Effector memory CD4-positive, alpha-beta T cell (primary cell): ENCODE results near the gene TDP1.

Source experiments
- DNase-seq, 3 donors: peaks; one replicate each; pipeline ENCODE4 v3.0.0-alpha.2; 2020
- H3K27ac ChIP-seq: 2 replicates; pipeline ENCODE4 v1.7.0; 2013; ENCODE audit warnings: mild to moderate bottlenecking, low read length, moderate library complexity; ENCODE audit not compliant: insufficient read depth, poor library complexity, severe bottlenecking
- H3K27me3 ChIP-seq: replicated peaks from 2 replicates; pipeline ENCODE4 v1.7.0; 2013; ENCODE audit warnings: mild to moderate bottlenecking, low read length; ENCODE audit not compliant: insufficient read depth, control insufficient read depth, poor library complexity, severe bottlenecking
- H3K36me3 ChIP-seq: 2 replicates; pipeline ENCODE4 v1.7.0; 2013; ENCODE audit warnings: mild to moderate bottlenecking, low read length, moderate library complexity; ENCODE audit not compliant: control insufficient read depth, insufficient read depth
- H3K4me1 ChIP-seq: 2 replicates; pipeline ENCODE4 v1.7.0; 2013; ENCODE audit warnings: low read length, mild to moderate bottlenecking; ENCODE audit not compliant: control insufficient read depth, insufficient read depth, poor library complexity, severe bottlenecking
- H3K4me3 ChIP-seq: 2 replicates; pipeline ENCODE4 v1.7.0; 2013; ENCODE audit warnings: low read length, low read depth, mild to moderate bottlenecking; ENCODE audit not compliant: insufficient read depth, poor library complexity, severe bottlenecking
- H3K9me3 ChIP-seq: 2 replicates; pipeline ENCODE4 v1.7.0; 2013; ENCODE audit warnings: mild to moderate bottlenecking, low read length, moderate library complexity; ENCODE audit not compliant: control insufficient read depth

Gene TDP1

GRCh38 chr14:90060312-90060964 is 104.7 kb downstream of the TDP1 start:
- H3K36me3 ChIP-seq = no peaks in the 10 kb centered on the region
- peaks cover 34% of the 10 kb centered on the region for H3K27me3 ChIP-seq
- no peak overlapping the region for H3K27ac ChIP-seq
- H3K4me3 ChIP-seq = peak overlapping the region; percentile 51
- peaks cover 26% of the 10 kb centered on the region for H3K4me1 ChIP-seq
- DNase-seq = no peak
- H3K9me3 ChIP-seq = no peaks in the 10 kb centered on the region

DNA sequence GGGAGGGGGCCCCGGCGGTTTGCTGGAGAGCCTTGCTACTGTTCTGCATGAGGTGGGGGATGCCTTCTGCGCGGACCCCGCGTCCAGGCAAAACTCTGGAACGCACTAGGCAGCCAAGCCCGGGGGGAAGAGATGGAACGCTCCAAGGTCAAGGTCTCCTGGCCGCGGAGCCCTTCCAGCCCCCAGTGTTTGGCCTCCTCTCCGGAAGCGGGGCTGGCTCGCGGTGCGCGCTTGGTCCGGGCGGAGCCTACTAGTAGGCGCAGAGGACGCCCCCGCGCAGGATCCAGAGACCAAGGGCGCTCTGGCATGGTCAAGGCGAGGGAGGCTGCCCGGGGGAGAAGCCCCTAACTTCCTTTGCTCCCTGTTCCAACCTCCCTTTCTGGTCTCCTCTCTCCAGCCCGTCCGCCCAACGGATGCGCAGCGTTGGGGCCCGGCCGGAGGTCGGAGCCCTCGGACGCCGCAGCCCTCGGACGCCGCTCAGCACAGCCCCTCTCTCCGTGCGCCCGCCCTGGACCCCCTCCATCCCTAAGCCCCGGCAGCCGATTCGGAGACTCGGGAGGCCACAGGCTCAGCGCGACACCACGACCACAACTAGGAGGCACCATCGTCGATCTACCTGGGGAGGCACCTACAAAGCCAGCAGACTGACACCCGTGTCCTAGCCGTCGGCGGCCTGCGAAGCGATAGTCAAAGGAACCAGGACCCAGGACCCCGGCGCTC is 105.4 kb downstream of the TDP1 start:
- DNase-seq = no peak
- Histone ChIP-seq H3K27me3 (peaks cover 34% of the 10 kb centered on the region), H3K9me3 (no peaks in the 10 kb centered on the region), H3K27ac (no peak overlapping the region), H3K4me1 (peaks cover 26% of the 10 kb centered on the region), H3K4me3 (peak overlapping the region; percentile 51), H3K36me3 (no peaks in the 10 kb centered on the region)

DNA sequence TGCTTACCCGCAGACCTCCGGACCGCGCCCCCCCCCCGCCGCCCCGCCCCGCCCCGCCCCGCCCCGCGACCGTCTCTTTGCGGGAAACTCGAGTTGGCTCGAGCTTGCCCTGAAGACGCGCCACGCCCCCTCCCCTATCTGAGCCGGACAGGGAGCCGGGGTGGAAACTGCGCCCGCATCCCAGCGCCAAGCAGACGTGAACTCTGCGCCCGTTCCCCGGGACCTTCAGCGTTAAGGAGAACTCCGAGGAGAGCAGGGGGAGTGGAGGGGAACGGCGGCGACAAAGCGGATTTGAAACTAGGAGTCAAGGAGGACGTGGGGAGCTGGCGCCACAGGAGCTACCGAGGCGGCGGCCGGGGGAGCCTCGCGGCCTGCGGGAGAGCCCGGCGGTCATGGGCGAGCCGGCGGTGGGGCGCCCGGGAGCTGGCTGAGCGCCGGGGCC is 106.0 kb downstream of the TDP1 start, which contains the start of gene KCNK13:
KCNK13 (plus strand) TSS at position 310 of the 442 bp plus-strand sequence. CDS start 212 bp downstream, outside the sequence.
- Histone ChIP-seq H3K4me3 (peak within 1 kb of the TSS; percentile 51), H3K27me3 (peaks cover 30% of the 10 kb centered on the region), H3K9me3 (no peaks in the 10 kb centered on the region), H3K36me3 (no peaks in the 10 kb centered on the region), H3K4me1 (peaks cover 26% of the 10 kb centered on the region), H3K27ac (no peak within 1 kb of the TSS)
- no peak for DNase-seq

- H3K27me3 ChIP-seq = peaks cover 25% of the 10 kb centered on the region
- DNase-seq = no peak
Measured at GRCh38 chr14:90062127-90062794, 106.5 kb downstream of the TDP1 start.

DNA sequence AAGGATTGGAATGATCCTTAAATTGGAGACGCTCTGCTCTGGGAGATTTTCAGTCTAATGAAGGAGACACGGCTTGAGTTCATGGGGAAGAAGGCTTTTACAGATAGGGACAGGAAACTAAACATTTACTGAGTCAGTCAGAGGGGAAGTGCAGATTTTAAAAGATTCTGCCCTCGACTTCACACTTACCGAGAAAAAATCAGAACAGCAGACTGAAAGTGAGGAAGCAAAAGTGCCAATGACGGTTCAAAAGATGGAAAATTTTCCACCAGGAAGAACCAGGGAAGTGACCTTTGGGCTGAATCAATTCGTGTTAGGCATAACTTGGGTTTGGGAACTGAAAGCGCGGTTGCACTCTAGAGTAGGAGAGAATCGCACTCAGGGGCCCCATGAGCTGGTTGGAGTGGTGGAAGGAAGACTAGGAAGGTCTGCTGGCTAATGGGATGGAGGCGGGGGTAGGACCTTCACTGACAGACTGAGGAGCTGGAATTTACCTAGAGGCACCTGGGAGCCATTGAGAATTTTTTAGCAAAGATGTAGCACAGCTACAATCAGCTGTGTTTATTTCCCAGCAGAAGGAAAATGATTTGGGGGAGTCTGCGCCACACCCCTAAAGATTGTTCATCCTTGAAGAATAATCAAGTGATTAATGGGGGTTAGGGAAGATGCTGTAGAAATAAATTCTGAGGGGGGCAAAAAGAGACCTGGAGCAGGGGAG is 107.3 kb downstream of the TDP1 start:
- H3K27ac ChIP-seq = no peak overlapping the region
- peaks cover 26% of the 10 kb centered on the region for H3K4me1 ChIP-seq
- H3K27me3 ChIP-seq = peaks cover 25% of the 10 kb centered on the region
- DNase-seq = no peak
- H3K36me3 ChIP-seq = no peaks in the 10 kb centered on the region
- no peaks in the 10 kb centered on the region for H3K9me3 ChIP-seq
- peak overlapping the region; percentile 8 for H3K4me3 ChIP-seq

More at GRCh38 chr14:90062127-90062794, 106.5 kb downstream of the TDP1 start:
- no peaks in the 10 kb centered on the region for H3K9me3 ChIP-seq
- H3K36me3 ChIP-seq = no peaks in the 10 kb centered on the region
- no peak overlapping the region for H3K27ac ChIP-seq
- peaks cover 26% of the 10 kb centered on the region for H3K4me1 ChIP-seq
- H3K4me3 ChIP-seq = peak overlapping the region; percentile 51

DNA sequence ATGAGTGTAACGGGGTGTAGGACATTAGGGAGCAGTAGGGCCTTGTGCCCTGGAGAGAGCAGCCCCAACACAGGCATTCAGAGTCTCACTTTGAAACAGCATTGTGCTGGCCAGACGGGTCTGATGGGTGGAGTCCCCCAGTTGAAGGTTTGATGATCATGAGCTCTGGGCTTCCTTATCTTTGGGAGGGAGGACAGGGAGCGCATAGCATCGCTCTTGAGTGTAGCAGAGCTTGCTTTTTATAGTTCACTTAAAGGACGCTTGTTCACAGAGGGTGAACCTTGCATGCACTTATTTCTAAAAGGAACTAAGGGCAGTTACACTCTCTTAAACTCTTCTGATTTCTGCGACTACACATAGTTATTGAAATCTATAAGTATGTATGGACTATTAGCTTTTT is 116.6 kb downstream of the TDP1 start:
- H3K36me3 ChIP-seq = no peaks in the 10 kb centered on the region
- DNase-seq = no peak
- H3K27ac ChIP-seq = no peak overlapping the region
- H3K4me1 ChIP-seq = no peaks in the 10 kb centered on the region
- no peak overlapping the region for H3K4me3 ChIP-seq
- H3K9me3 ChIP-seq = no peaks in the 10 kb centered on the region
- no peaks in the 10 kb centered on the region for H3K27me3 ChIP-seq

- H3K27me3 ChIP-seq = no peaks in the 10 kb centered on the region
- H3K4me1 ChIP-seq = no peaks in the 10 kb centered on the region
- no peak overlapping the region for H3K4me3 ChIP-seq
- H3K27ac ChIP-seq = no peak overlapping the region
- no peaks in the 10 kb centered on the region for H3K9me3 ChIP-seq
- H3K36me3 ChIP-seq = no peaks in the 10 kb centered on the region
- DNase-seq = no peak
Measured at GRCh38 chr14:90079576-90079975, 123.8 kb downstream of the TDP1 start.

DNA sequence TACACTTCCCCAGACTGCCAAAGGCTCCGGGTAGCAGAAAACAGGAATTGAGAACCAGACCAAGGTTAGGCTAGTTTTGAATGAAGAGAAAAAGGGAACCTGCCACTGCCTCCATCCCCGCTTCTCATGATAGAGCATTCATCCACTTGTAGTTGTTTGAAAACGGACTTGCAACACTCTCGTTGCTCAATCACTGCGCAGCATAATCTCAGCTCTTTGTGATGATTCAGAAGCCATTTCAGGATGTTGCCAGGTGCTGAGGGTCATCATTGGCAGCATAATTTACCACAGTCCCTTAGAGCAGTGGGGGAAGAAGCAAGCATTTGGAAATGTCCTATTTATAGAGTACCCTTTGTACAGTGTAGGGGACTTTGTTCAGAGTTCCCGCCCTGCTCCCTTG is 131.7 kb downstream of the TDP1 start:
- Histone ChIP-seq H3K4me1 (no peaks in the 10 kb centered on the region), H3K4me3 (no peak overlapping the region), H3K9me3 (no peaks in the 10 kb centered on the region), H3K36me3 (no peaks in the 10 kb centered on the region), H3K27ac (no peak overlapping the region), H3K27me3 (no peaks in the 10 kb centered on the region)
- DNase-seq = no peak

- H3K4me3 ChIP-seq = no peak overlapping the region
- H3K27me3 ChIP-seq = no peaks in the 10 kb centered on the region
- H3K4me1 ChIP-seq = no peaks in the 10 kb centered on the region
- no peaks in the 10 kb centered on the region for H3K9me3 ChIP-seq
- DNase-seq = no peak
- no peaks in the 10 kb centered on the region for H3K36me3 ChIP-seq
- no peak overlapping the region for H3K27ac ChIP-seq
Measured at GRCh38 chr14:90088176-90088575, 132.4 kb downstream of the TDP1 start.
